Stomach (tissue), 9 donors: ENCODE results near the gene ANKRD44. TPM values are rescaled to one million over a fixed set of nuclear protein-coding genes. Genes with fewer than 3 reads are reported as not detected.

Experiments used
- DNase-seq, 2 donors: peaks; one replicate each; pipeline versions ENCODE4 v3.0.0 to v3.0.0-alpha.2; 2013 to 2019
- H3K27ac ChIP-seq, 5 donors: fragments of 200-600 bp in 4 of 5; sonication (generic) in 4 of 5; one replicate each; pipeline ENCODE4 v1.5.1; 2013 to 2019; ENCODE audit warnings: mild to moderate bottlenecking in 1 of 5, moderate library complexity in 1 of 5
- H3K27me3 ChIP-seq, 3 donors: fragments of 200-600 bp; sonication (generic); one replicate each; pipeline ENCODE4 v1.5.1; 2017 to 2019; ENCODE audit warnings: mixed run types in 1 of 3
- H3K36me3 ChIP-seq, 4 donors: fragments of 200-600 bp; sonication (generic); 1 replicate in 3 of 4; 2 replicates in 1 of 4; pipeline ENCODE4 v1.5.1; 2016 to 2019
- H3K4me1 ChIP-seq, 4 donors: fragments of 200-600 bp; sonication (generic); one replicate each; pipeline ENCODE4 v1.5.1; 2016 to 2019
- H3K4me3 ChIP-seq, 4 donors: fragments of 200-600 bp; sonication (generic) in 3 of 4; one replicate each; pipeline ENCODE4 v1.5.1; 2016 to 2019; ENCODE audit warnings: mild to moderate bottlenecking in 1 of 4
- H3K9me3 ChIP-seq, 4 donors: fragments of 200-600 bp; sonication (generic); one replicate each; pipeline ENCODE4 v1.5.1; 2016 to 2019
- EP300 ChIP-seq: sonication (generic); formaldehyde crosslinking; IDR thresholded peaks from one replicate; pipeline ENCODE4 v1.6.1; 2017; ENCODE audit warnings: antibody characterized with exemption
- POLR2A ChIP-seq, 4 donors: fragments of 450-650 bp; IDR thresholded peaks; one replicate each; pipeline ENCODE4 v1.6.1; 2016; ENCODE audit warnings: antibody characterized with exemption in 4 of 4, control low read depth in 2 of 4, mild to moderate bottlenecking in 1 of 4, moderate library complexity in 1 of 4
- POLR2AphosphoS5 ChIP-seq, 3 donors: sonication (generic); formaldehyde crosslinking; IDR thresholded peaks; one replicate each; pipeline ENCODE4 v1.6.1; 2016; ENCODE audit warnings: antibody characterized with exemption in 3 of 3
- WGBS, 5 donors: extraction: QIAGEN DNeasy Blood & Tissue Kit in 3 of 5; methylation state at CpG; one replicate each; pipeline versions ENCODE4 v1.1.5 to v1.1.7; 2013 to 2018; 5-methylcytosine and 5-hydroxymethylcytosine counted together
- intact Hi-C: fragments of 100-400 bp; cut with DNase I; formaldehyde crosslinking; loops from one replicate; pipeline ENCODE4 v1.15.1; 2023; ENCODE audit warnings: low total_unique reads
- polyA plus RNA-seq, 3 donors: library from polyadenylated mRNA; stranded (reverse); fragments of 200-250 nt; gene quantifications; one replicate each; pipeline ENCODE4 v1.2.3, GENCODE V29; 2013
- total RNA-seq, 5 donors: library from RNA; depleted of rRNA; stranded (reverse); fragments of >200 nt; gene quantifications; one replicate each; pipeline versions ENCODE4 v1.1.0 to v1.2.3, GENCODE V29; 2014 to 2016
- TF ChIP-seq, protein P1 (sequence below), 7 experiments: fragments of 450-650 bp in 4 of 7; fragments of 200-600 bp in 3 of 7; sonication (generic) in 3 of 7; IDR thresholded peaks; one replicate each; pipeline ENCODE4 v1.5.1; 2016 to 2019; ENCODE audit warnings: antibody characterized with exemption in 7 of 7, control low read depth in 2 of 7, mild to moderate bottlenecking in 1 of 7
- donor health status: healthy with polysubstance abuse.
- donor health status: Bipolar disorder and iron deficiency.
- donor health status: healthy.

The ANKRD44 gene
- total and polyA plus RNA-seq, 8 donors: 1.2 to 58.4 (median 7.0) TPM

GRCh38 chr2:197255543-197255942 is 55.0 kb downstream of the ANKRD44 start:
- H3K36me3 ChIP-seq: no peaks in the 10 kb centered on the region
- peak overlapping the region; percentile 38 to 78 (median 62) for H3K27ac ChIP-seq
- no peaks in the 10 kb centered on the region for H3K27me3 ChIP-seq
- no peaks in the 10 kb centered on the region for H3K9me3 ChIP-seq
- peak; percentile 59 to 89 for DNase-seq
- 37 to 56% (median 42%) methylated on average over 9 of the region's 9 CpGs for WGBS, 5 donors
- intact Hi-C loops: no loop called here
- no peak overlapping the region for H3K4me3 ChIP-seq
- TF ChIP-seq POLR2AphosphoS5 (IDR thresholded peaks at IDR 0.05) (peak in 1 of 3 donors; percentile 28), EP300 (no peak)
- H3K4me1 ChIP-seq: peaks cover 0 to 40% (median 19%) of the 10 kb centered on the region in 4 donors

- Histone ChIP-seq H3K27me3 (no peaks in the 10 kb centered on the region), H3K4me1 (peaks cover under 1 to 46% (median 19%) of the 10 kb centered on the region in 4 donors), H3K36me3 (no peaks in the 10 kb centered on the region), H3K4me3 (no peak overlapping the region), H3K27ac (peak overlapping the region in 4 of 5 donors; percentile 38 to 78 (median 62)), H3K9me3 (no peaks in the 10 kb centered on the region)
- no peak for DNase-seq
- TF ChIP-seq POLR2AphosphoS5 (IDR thresholded peaks at IDR 0.05) (no peak), POLR2A (IDR thresholded peaks at IDR 0.05) (no peak), EP300 (no peak)
- TF ChIP-seq, protein P1, sequence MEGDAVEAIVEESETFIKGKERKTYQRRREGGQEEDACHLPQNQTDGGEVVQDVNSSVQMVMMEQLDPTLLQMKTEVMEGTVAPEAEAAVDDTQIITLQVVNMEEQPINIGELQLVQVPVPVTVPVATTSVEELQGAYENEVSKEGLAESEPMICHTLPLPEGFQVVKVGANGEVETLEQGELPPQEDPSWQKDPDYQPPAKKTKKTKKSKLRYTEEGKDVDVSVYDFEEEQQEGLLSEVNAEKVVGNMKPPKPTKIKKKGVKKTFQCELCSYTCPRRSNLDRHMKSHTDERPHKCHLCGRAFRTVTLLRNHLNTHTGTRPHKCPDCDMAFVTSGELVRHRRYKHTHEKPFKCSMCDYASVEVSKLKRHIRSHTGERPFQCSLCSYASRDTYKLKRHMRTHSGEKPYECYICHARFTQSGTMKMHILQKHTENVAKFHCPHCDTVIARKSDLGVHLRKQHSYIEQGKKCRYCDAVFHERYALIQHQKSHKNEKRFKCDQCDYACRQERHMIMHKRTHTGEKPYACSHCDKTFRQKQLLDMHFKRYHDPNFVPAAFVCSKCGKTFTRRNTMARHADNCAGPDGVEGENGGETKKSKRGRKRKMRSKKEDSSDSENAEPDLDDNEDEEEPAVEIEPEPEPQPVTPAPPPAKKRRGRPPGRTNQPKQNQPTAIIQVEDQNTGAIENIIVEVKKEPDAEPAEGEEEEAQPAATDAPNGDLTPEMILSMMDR (IDR thresholded peaks at IDR 0.05): no peak
- WGBS, 5 donors: 69 to 84% (median 77%) methylated on average over 5 of the region's 5 CpGs
- intact Hi-C loops: no loop called here
Measured at GRCh38 chr2:197254776-197255530, 55.6 kb downstream of the ANKRD44 start.

GRCh38 chr2:197251576-197251975 is 59.0 kb downstream of the ANKRD44 start:
- H3K4me1 ChIP-seq: peaks cover 3 to 44% (median 21%) of the 10 kb centered on the region in 4 donors
- H3K27me3 ChIP-seq: no peaks in the 10 kb centered on the region
- no peaks in the 10 kb centered on the region for H3K9me3 ChIP-seq
- no peak overlapping the region for H3K27ac ChIP-seq
- no peak overlapping the region for H3K4me3 ChIP-seq
- H3K36me3 ChIP-seq: no peaks in the 10 kb centered on the region
- TF ChIP-seq EP300: no peak
- TF ChIP-seq POLR2A (IDR thresholded peaks at IDR 0.05): no peak
- no peak for TF ChIP-seq POLR2AphosphoS5 (IDR thresholded peaks at IDR 0.05)
- TF ChIP-seq, protein P1 (IDR thresholded peaks at IDR 0.05): no peak
- intact Hi-C loops: no loop called here
- WGBS, 5 donors: 73 to 85% (median 81%) methylated on average over 4 of the region's 4 CpGs
- no peak for DNase-seq

GRCh38 chr2:197251163-197251562 is 59.4 kb downstream of the ANKRD44 start:
- intact Hi-C loops: no loop called here
- no peaks in the 10 kb centered on the region for H3K9me3 ChIP-seq
- H3K27ac ChIP-seq: no peak overlapping the region
- H3K27me3 ChIP-seq: no peaks in the 10 kb centered on the region
- 52 to 64% (median 61%) methylated on average over 3 of the region's 3 CpGs for WGBS, 5 donors
- H3K4me3 ChIP-seq: no peak overlapping the region
- peaks cover 3 to 43% (median 19%) of the 10 kb centered on the region in 4 donors for H3K4me1 ChIP-seq
- TF ChIP-seq POLR2A (IDR thresholded peaks at IDR 0.05) (no peak), EP300 (no peak), POLR2AphosphoS5 (IDR thresholded peaks at IDR 0.05) (no peak)
- TF ChIP-seq, protein P1 (IDR thresholded peaks at IDR 0.05): no peak
- DNase-seq: no peak
- no peaks in the 10 kb centered on the region for H3K36me3 ChIP-seq

- no peak for DNase-seq
- Histone ChIP-seq H3K9me3 (no peaks in the 10 kb centered on the region), H3K4me3 (no peak overlapping the region), H3K4me1 (peaks cover 2 to 37% (median 9%) of the 10 kb centered on the region in 4 donors), H3K27me3 (no peaks in the 10 kb centered on the region), H3K27ac (no peak overlapping the region), H3K36me3 (no peaks in the 10 kb centered on the region)
- TF ChIP-seq EP300 (no peak), POLR2A (IDR thresholded peaks at IDR 0.05) (no peak), POLR2AphosphoS5 (IDR thresholded peaks at IDR 0.05) (no peak)
- TF ChIP-seq, protein P1 (IDR thresholded peaks at IDR 0.05): no peak
- intact Hi-C loops: no loop called here
- 94 to 96% (median 95%) methylated on average over 2 of the region's 2 CpGs for WGBS, 5 donors
Measured at GRCh38 chr2:197250084-197250397, 60.5 kb downstream of the ANKRD44 start.
